Measurements from ENCODE around the gene KLK2. TPM values are rescaled to one million over a fixed set of nuclear protein-coding genes. Genes with fewer than 3 reads are reported as not detected.

Gene KLK2
- total and polyA plus RNA-seq, 10 donors: 0.37 to 1.2 (median 0.65) TPM; not detected in 5

- DNase-seq: peak; percentile 90
- Histone ChIP-seq H3K27ac (no peak overlapping the region), H3K4me3 (no peak overlapping the region), H3K27me3 (replicated peaks in 1 of 7) (peaks cover 0 to 68% (median 0%) of the 10 kb centered on the region in 7 donors), H3K4me1 (peaks cover 0 to 12% (median 9%) of the 10 kb centered on the region in 6 donors), H3K36me3 (no peaks in the 10 kb centered on the region), H3K9me3 (no peaks in the 10 kb centered on the region)
- TF ChIP-seq POLR2A (IDR thresholded peaks at IDR 0.05) (no peak), CTCF (IDR thresholded peaks at IDR 0.05 in 8 of 11, conservative IDR thresholded peaks at IDR 0.05 in 3 of 11) (peak; percentile 48 to 87 (median 78)), POLR2AphosphoS5 (IDR thresholded peaks at IDR 0.05) (peak in 1 of 3 donors; percentile 13)
- intact Hi-C loops (cut with DNase I; ENCODE audit: low total_unique reads): no loop called here
- 30 to 35% (median 33%) methylated on average over 18 to 21 of the region's 21 CpGs for WGBS, 5 donors
Measured at GRCh38 chr19:50922317-50922853, 49.1 kb downstream of the KLK2 start.

- TF ChIP-seq POLR2AphosphoS5 (IDR thresholded peaks at IDR 0.05) (no peak), CTCF (IDR thresholded peaks at IDR 0.05 in 8 of 11, conservative IDR thresholded peaks at IDR 0.05 in 3 of 11) (no peak), POLR2A (IDR thresholded peaks at IDR 0.05) (no peak)
- intact Hi-C loops (cut with DNase I; ENCODE audit: low total_unique reads): no loop called here
- no peak for DNase-seq
- Histone ChIP-seq H3K27me3 (replicated peaks in 1 of 7) (peaks cover 0 to 68% (median 0%) of the 10 kb centered on the region in 7 donors), H3K27ac (no peak overlapping the region), H3K4me1 (peaks cover 0 to 13% (median 9%) of the 10 kb centered on the region in 6 donors), H3K36me3 (no peaks in the 10 kb centered on the region), H3K9me3 (no peaks in the 10 kb centered on the region), H3K4me3 (no peak overlapping the region)
- 68 to 77% (median 74%) methylated on average over 6 of the region's 6 CpGs for WGBS, 5 donors
Measured at GRCh38 chr19:50924586-50924985, 51.3 kb downstream of the KLK2 start.

GRCh38 chr19:50925734-50926133, 52.5 kb downstream of the KLK2 start:
- no peak for DNase-seq
- no peak overlapping the region for H3K4me3 ChIP-seq
- intact Hi-C loops (cut with DNase I; ENCODE audit: low total_unique reads): no loop called here
- peaks cover 0 to 68% (median 0%) of the 10 kb centered on the region in 7 donors for H3K27me3 ChIP-seq (replicated peaks in 1 of 7)
- H3K4me1 ChIP-seq: peaks cover 0 to 19% (median 9%) of the 10 kb centered on the region in 6 donors
- WGBS, 5 donors: 88 to 99% (median 93%) methylated on average over 2 of the region's 2 CpGs
- H3K36me3 ChIP-seq: no peaks in the 10 kb centered on the region
- no peaks in the 10 kb centered on the region for H3K9me3 ChIP-seq
- no peak for TF ChIP-seq POLR2AphosphoS5 (IDR thresholded peaks at IDR 0.05)
- TF ChIP-seq CTCF (IDR thresholded peaks at IDR 0.05 in 8 of 11, conservative IDR thresholded peaks at IDR 0.05 in 3 of 11): no peak
- TF ChIP-seq POLR2A (IDR thresholded peaks at IDR 0.05): no peak
- H3K27ac ChIP-seq: no peak overlapping the region

- Histone ChIP-seq H3K9me3 (no peaks in the 10 kb centered on the region), H3K36me3 (no peaks in the 10 kb centered on the region), H3K27me3 (replicated peaks in 1 of 7) (peaks cover 0 to 71% (median 0%) of the 10 kb centered on the region in 7 donors), H3K27ac (no peak overlapping the region), H3K4me3 (no peak overlapping the region), H3K4me1 (peaks cover 0 to 19% (median 9%) of the 10 kb centered on the region in 6 donors)
- intact Hi-C loops (cut with DNase I; ENCODE audit: low total_unique reads): no loop called here
- WGBS, 5 donors: 72 to 81% (median 76%) methylated on average over 11 of the region's 11 CpGs
- no peak for TF ChIP-seq POLR2A (IDR thresholded peaks at IDR 0.05)
- no peak for TF ChIP-seq POLR2AphosphoS5 (IDR thresholded peaks at IDR 0.05)
- TF ChIP-seq CTCF (IDR thresholded peaks at IDR 0.05 in 8 of 11, conservative IDR thresholded peaks at IDR 0.05 in 3 of 11): no peak
- DNase-seq: no peak
Measured at GRCh38 chr19:50926144-50926543, 52.9 kb downstream of the KLK2 start.

Measured in spleen (tissue), 11 donors.